Measurements from ENCODE around the gene CDCA4. TPM values are rescaled to one million over a fixed set of nuclear protein-coding genes. Genes with fewer than 3 reads are reported as not detected.

CDCA4 gene
- total and polyA plus RNA-seq, 7 experiments from 2014 or later: 8.0 to 47.8 (median 13.2) TPM

GRCh38 chr14:105022276-105022670, 1.4 kb upstream of the CDCA4 start:
- peaks cover 29 to 62% (median 33%) of the 10 kb centered on the region in 7 donors for H3K4me1 Mint-ChIP-seq

GRCh38 chr14:105021656-105022275, 883 bp upstream of the CDCA4 start:
- ChIA-PET CTCF (interaction anchor here (0.6 to 1.0 kb wide), 3 partner anchors 46 to 207 kb away, joined by 4 to 7 read pairs (median 5); no protein-coding TSS in a partner anchor), POLR2A (interaction anchor here (0.5 to 2.0 kb wide), 7 partner anchors 11 to 279 kb away, joined by 4 to 11 read pairs (median 5); partner anchors contain the start of genes BRF1 and SIVA1)
- peaks cover 0 to 14% (median 0%) of the 10 kb centered on the region in 5 donors for H3K36me3 Mint-ChIP-seq
- H3K4me3 ChIP-seq (ENCODE audit: low read length): peak overlapping the region; percentile 97
- peaks cover 31 to 60% (median 34%) of the 10 kb centered on the region in 7 donors for H3K4me1 Mint-ChIP-seq
- peak overlapping the region; percentile 87 to 99 (median 92) for H3K4me3 Mint-ChIP-seq
- no peaks in the 10 kb centered on the region for H3K9me3 ChIP-seq (ENCODE audit: control insufficient read depth in 2 of 3, low read length in 3 of 3)
- ATAC-seq (no peak), DNase-seq (peak in 1 of 9 donors; percentile 53)
- H3K27ac ChIP-seq (ENCODE audit: low read depth, low read length): peak overlapping the region; percentile 94
- no peaks in the 10 kb centered on the region for H3K27me3 ChIP-seq (ENCODE audit: control insufficient read depth in 2 of 2, insufficient read depth in 2 of 2, low read length in 2 of 2)
- intact Hi-C loops (cut with micrococcal nuclease): loop anchor here (1.0 to 2.0 kb wide), 17 partner anchors 12 to 470 kb away; partner anchors contain the start of genes CLBA1 (in 2 of the 2), GPR132 (in 2 of the 2), TEDC1 (in 2 of the 2) and ADSS1 (in 1 of the 2)
- H3K36me3 ChIP-seq (ENCODE audit: control insufficient read depth in 2 of 3, insufficient read depth in 3 of 3, low read length in 3 of 3): no peaks in the 10 kb centered on the region
- peaks cover 25 to 50% of the 10 kb centered on the region in 2 donors for H3K4me1 ChIP-seq (ENCODE audit: control insufficient read depth in 2 of 2, insufficient read depth in 2 of 2, low read length in 2 of 2)
- H3K27me3 Mint-ChIP-seq: no peaks in the 10 kb centered on the region
- H3K27ac Mint-ChIP-seq: peak overlapping the region; percentile 80 to 97 (median 92)
- peaks cover 0 to 3% (median 0%) of the 10 kb centered on the region in 11 donors for H3K9me3 Mint-ChIP-seq

More at GRCh38 chr14:105022276-105022670, 1.4 kb upstream of the CDCA4 start:
- CTCF ChIA-PET: interaction anchor here (0.6 to 1.0 kb wide), 3 partner anchors 46 to 207 kb away, joined by 4 to 7 read pairs (median 5); no protein-coding TSS in a partner anchor
- Mint-ChIP-seq H3K4me3 (peak overlapping the region; percentile 87 to 99 (median 92)), H3K27me3 (no peaks in the 10 kb centered on the region), H3K27ac (peak overlapping the region in 6 of 9 donors; percentile 52 to 97 (median 91)), H3K36me3 (peaks cover 0 to 16% (median 0%) of the 10 kb centered on the region in 5 donors), H3K9me3 (peaks cover 0 to 3% (median 0%) of the 10 kb centered on the region in 11 donors)
- Histone ChIP-seq H3K4me1 (ENCODE audit: control insufficient read depth in 2 of 2, insufficient read depth in 2 of 2, low read length in 2 of 2) (peaks cover 25 to 45% of the 10 kb centered on the region in 2 donors), H3K9me3 (ENCODE audit: control insufficient read depth in 2 of 3, low read length in 3 of 3) (no peaks in the 10 kb centered on the region), H3K27ac (ENCODE audit: low read depth, low read length) (no peak overlapping the region), H3K36me3 (ENCODE audit: control insufficient read depth in 2 of 3, insufficient read depth in 3 of 3, low read length in 3 of 3) (no peaks in the 10 kb centered on the region), H3K27me3 (ENCODE audit: control insufficient read depth in 2 of 2, insufficient read depth in 2 of 2, low read length in 2 of 2) (no peaks in the 10 kb centered on the region), H3K4me3 (ENCODE audit: low read length) (peak overlapping the region; percentile 97)
- DNase-seq (no peak), ATAC-seq (no peak)
- POLR2A ChIA-PET: interaction anchor here (0.5 to 1.4 kb wide), 3 partner anchors 10 to 45 kb away, joined by 4 to 5 read pairs (median 4); no protein-coding TSS in a partner anchor
- intact Hi-C loops (cut with micrococcal nuclease): no loop called here

GRCh38 chr14:105019861-105020814, 745 bp downstream of the CDCA4 start:
- intact Hi-C loops (cut with micrococcal nuclease): loop anchor here in 1 of 2 donors (2.0 kb wide), 2 partner anchors 67 to 471 kb away; partner anchors contain the start of gene TEDC1
- DNase-seq (peak in 6 of 9 donors; percentile 45 to 67 (median 52)), ATAC-seq (peak; percentile 30)
- CTCF ChIA-PET: interaction anchor here (0.6 to 1.4 kb wide), 5 partner anchors 23 to 54 kb away, joined by 3 to 10 read pairs (median 3); no protein-coding TSS in a partner anchor
- POLR2A ChIA-PET: interaction anchor here (0.8 to 2.0 kb wide), 14 partner anchors 13 to 470 kb away, joined by 3 to 11 read pairs (median 4); partner anchors contain the start of genes BRF1, CLBA1, GPR132 and SIVA1
- Mint-ChIP-seq H3K27ac (peak overlapping the region; percentile 53 to 91 (median 83)), H3K36me3 (peaks cover 0 to 18% (median 0%) of the 10 kb centered on the region in 5 donors), H3K4me3 (peak overlapping the region; percentile 83 to 96 (median 88)), H3K27me3 (no peaks in the 10 kb centered on the region), H3K4me1 (peaks cover 40 to 66% (median 49%) of the 10 kb centered on the region in 7 donors), H3K9me3 (no peaks in the 10 kb centered on the region)
- H3K9me3 ChIP-seq (ENCODE audit: control insufficient read depth in 2 of 3, low read length in 3 of 3): no peaks in the 10 kb centered on the region
- peak overlapping the region; percentile 87 for H3K27ac ChIP-seq (ENCODE audit: low read depth, low read length)
- H3K36me3 ChIP-seq (ENCODE audit: control insufficient read depth in 2 of 3, insufficient read depth in 3 of 3, low read length in 3 of 3): no peaks in the 10 kb centered on the region
- H3K4me1 ChIP-seq (ENCODE audit: control insufficient read depth in 2 of 2, insufficient read depth in 2 of 2, low read length in 2 of 2): peaks cover 29 to 60% of the 10 kb centered on the region in 2 donors
- H3K4me3 ChIP-seq (ENCODE audit: low read length): peak overlapping the region; percentile 64
- H3K27me3 ChIP-seq (ENCODE audit: control insufficient read depth in 2 of 2, insufficient read depth in 2 of 2, low read length in 2 of 2): no peaks in the 10 kb centered on the region

GRCh38 chr14:105018414-105018813, 2.5 kb downstream of the CDCA4 start:
- Mint-ChIP-seq H3K4me3 (peak overlapping the region in 6 of 10 donors; percentile 68 to 96 (median 88)), H3K27ac (peak overlapping the region in 3 of 9 donors; percentile 30 to 91 (median 32)), H3K4me1 (peaks cover 53 to 77% (median 66%) of the 10 kb centered on the region in 7 donors), H3K36me3 (peaks cover 0 to 19% (median 0%) of the 10 kb centered on the region in 5 donors), H3K27me3 (no peaks in the 10 kb centered on the region), H3K9me3 (no peaks in the 10 kb centered on the region)
- Histone ChIP-seq H3K4me3 (ENCODE audit: low read length) (no peak overlapping the region), H3K27me3 (ENCODE audit: control insufficient read depth in 2 of 2, insufficient read depth in 2 of 2, low read length in 2 of 2) (no peaks in the 10 kb centered on the region), H3K27ac (ENCODE audit: low read depth, low read length) (no peak overlapping the region), H3K4me1 (ENCODE audit: control insufficient read depth in 2 of 2, insufficient read depth in 2 of 2, low read length in 2 of 2) (peaks cover 32 to 61% of the 10 kb centered on the region in 2 donors), H3K9me3 (ENCODE audit: control insufficient read depth in 2 of 3, low read length in 3 of 3) (no peaks in the 10 kb centered on the region), H3K36me3 (ENCODE audit: control insufficient read depth in 2 of 3, insufficient read depth in 3 of 3, low read length in 3 of 3) (no peaks in the 10 kb centered on the region)
- DNase-seq: no peak
- no peak for ATAC-seq
- intact Hi-C loops (cut with micrococcal nuclease): no loop called here
- POLR2A ChIA-PET: interaction anchor here (1.7 kb wide), 1 partner anchor 33 kb away, joined by 5 read pairs; the partner anchor contains the start of gene CLBA1
- CTCF ChIA-PET: interaction anchor here (1.4 kb wide), 1 partner anchor 44 kb away, joined by 4 read pairs; no protein-coding TSS in a partner anchor

GRCh38 chr14:105015905-105016304, 5.0 kb downstream of the CDCA4 start:
- H3K27ac ChIP-seq (ENCODE audit: low read depth, low read length): no peak overlapping the region
- H3K36me3 ChIP-seq (ENCODE audit: control insufficient read depth in 2 of 3, insufficient read depth in 3 of 3, low read length in 3 of 3): peaks cover 0 to 10% (median 0%) of the 10 kb centered on the region in 3 experiments
- H3K36me3 Mint-ChIP-seq: peaks cover 0 to 16% (median 0%) of the 10 kb centered on the region in 5 donors
- H3K4me1 Mint-ChIP-seq: peaks cover 48 to 71% (median 58%) of the 10 kb centered on the region in 7 donors
- no peak overlapping the region for H3K4me3 ChIP-seq (ENCODE audit: low read length)
- POLR2A ChIA-PET: no interaction called here
- ATAC-seq (no peak), DNase-seq (no peak)
- no peaks in the 10 kb centered on the region for H3K9me3 Mint-ChIP-seq
- peak overlapping the region in 3 of 10 donors; percentile 18 to 38 (median 23) for H3K4me3 Mint-ChIP-seq
- peaks cover 22 to 58% of the 10 kb centered on the region in 2 donors for H3K4me1 ChIP-seq (ENCODE audit: control insufficient read depth in 2 of 2, insufficient read depth in 2 of 2, low read length in 2 of 2)
- H3K9me3 ChIP-seq (ENCODE audit: control insufficient read depth in 2 of 3, low read length in 3 of 3): no peaks in the 10 kb centered on the region
- H3K27ac Mint-ChIP-seq: peak overlapping the region in 7 of 9 donors; percentile 30 to 77 (median 60)
- intact Hi-C loops (cut with micrococcal nuclease): no loop called here
- CTCF ChIA-PET: interaction anchor here (1.4 kb wide), 1 partner anchor 71 kb away, joined by 3 read pairs; no protein-coding TSS in a partner anchor
- H3K27me3 ChIP-seq (ENCODE audit: control insufficient read depth in 2 of 2, insufficient read depth in 2 of 2, low read length in 2 of 2): no peaks in the 10 kb centered on the region
- no peaks in the 10 kb centered on the region for H3K27me3 Mint-ChIP-seq
